Cardiac fibroblast (primary cell): Measurements from ENCODE around the gene JAKMIP1.
A peak's percentile ranks its signal among the peaks of the same experiment; 100 is the strongest.

ENCODE experiments used
- DNase-seq, 2 donors: peaks; one replicate each; pipeline versions ENCODE4 v3.0.0 to v3.0.0-alpha.2; 2010; ENCODE audit warnings: low read depth in 2 of 2
- H3K4me3 ChIP-seq, 2 donors: replicated peaks in 1 of 2; 1 replicate in 1 of 2; 2 replicates in 1 of 2; pipeline ENCODE4 v1.5.1; 2011; ENCODE audit warnings: low read depth in 2 of 2, low read length in 2 of 2, mild to moderate bottlenecking in 2 of 2, moderate library complexity in 1 of 2
- TF ChIP-seq, protein P1 (sequence below): IDR thresholded peaks from one replicate; pipeline ENCODE4 v1.5.1; 2011; ENCODE audit warnings: low read depth, mild to moderate bottlenecking, low read length, inconsistent platforms

The JAKMIP1 gene

GRCh38 chr4:5984843-5985242 lies 215.5 kb downstream of the JAKMIP1 start:
- H3K4me3 ChIP-seq: no peak overlapping the region
- DNase-seq: no peak
- TF ChIP-seq, protein P1, sequence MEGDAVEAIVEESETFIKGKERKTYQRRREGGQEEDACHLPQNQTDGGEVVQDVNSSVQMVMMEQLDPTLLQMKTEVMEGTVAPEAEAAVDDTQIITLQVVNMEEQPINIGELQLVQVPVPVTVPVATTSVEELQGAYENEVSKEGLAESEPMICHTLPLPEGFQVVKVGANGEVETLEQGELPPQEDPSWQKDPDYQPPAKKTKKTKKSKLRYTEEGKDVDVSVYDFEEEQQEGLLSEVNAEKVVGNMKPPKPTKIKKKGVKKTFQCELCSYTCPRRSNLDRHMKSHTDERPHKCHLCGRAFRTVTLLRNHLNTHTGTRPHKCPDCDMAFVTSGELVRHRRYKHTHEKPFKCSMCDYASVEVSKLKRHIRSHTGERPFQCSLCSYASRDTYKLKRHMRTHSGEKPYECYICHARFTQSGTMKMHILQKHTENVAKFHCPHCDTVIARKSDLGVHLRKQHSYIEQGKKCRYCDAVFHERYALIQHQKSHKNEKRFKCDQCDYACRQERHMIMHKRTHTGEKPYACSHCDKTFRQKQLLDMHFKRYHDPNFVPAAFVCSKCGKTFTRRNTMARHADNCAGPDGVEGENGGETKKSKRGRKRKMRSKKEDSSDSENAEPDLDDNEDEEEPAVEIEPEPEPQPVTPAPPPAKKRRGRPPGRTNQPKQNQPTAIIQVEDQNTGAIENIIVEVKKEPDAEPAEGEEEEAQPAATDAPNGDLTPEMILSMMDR: no peak

DNA sequence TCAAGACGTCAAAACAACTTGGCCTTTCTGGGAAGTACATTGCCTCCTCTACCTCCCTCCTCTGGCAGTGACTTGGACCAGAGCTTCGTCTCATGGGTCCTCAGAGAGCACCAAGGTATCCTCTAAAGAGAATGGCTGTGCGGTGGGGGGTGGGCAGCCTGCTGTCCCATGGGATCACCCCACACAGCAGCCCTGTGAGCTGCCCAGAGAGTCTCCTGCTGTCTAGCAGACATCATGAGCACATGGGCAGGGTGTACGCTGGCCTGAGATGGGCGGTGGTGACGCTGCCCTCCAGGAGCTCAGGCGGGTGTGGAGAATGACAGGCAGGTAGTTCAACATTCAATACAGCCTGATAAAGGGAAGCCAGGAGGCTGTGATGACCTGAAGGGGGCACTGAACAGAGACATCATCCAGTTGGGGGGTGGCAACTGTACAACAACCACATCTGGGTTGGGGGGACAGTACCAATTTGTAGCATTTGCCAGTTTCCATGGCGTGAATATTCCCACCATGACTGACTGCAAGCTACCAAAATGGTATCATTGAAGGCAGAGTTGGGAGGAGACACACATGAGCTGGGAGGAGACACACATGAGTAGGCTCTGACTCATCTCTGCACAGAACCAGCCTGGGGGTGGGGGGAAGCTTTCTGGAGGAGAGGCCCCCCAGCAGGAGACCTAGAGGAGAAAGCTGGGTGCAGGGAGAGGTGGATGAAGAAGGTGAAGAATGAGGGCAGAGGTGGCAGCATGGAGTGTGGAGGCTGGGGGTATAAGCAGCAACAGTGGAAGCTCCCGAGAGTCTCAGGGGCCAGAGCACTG lies 218.0 kb downstream of the JAKMIP1 start:
- H3K4me3 ChIP-seq: no peak overlapping the region
- no peak for DNase-seq
- TF ChIP-seq, protein P1: no peak

- TF ChIP-seq, protein P1: no peak
- no peak overlapping the region for H3K4me3 ChIP-seq
- peak in 1 of 2 donors; percentile 4 for DNase-seq
These were observed 219.8 kb downstream of the JAKMIP1 start for GRCh38 chr4:5980436-5981155.

GRCh38 chr4:5979981-5980380 lies 220.4 kb downstream of the JAKMIP1 start:
- H3K4me3 ChIP-seq: no peak overlapping the region
- TF ChIP-seq, protein P1: peak; percentile 48
- peak in 1 of 2 donors; percentile 16 for DNase-seq

DNA sequence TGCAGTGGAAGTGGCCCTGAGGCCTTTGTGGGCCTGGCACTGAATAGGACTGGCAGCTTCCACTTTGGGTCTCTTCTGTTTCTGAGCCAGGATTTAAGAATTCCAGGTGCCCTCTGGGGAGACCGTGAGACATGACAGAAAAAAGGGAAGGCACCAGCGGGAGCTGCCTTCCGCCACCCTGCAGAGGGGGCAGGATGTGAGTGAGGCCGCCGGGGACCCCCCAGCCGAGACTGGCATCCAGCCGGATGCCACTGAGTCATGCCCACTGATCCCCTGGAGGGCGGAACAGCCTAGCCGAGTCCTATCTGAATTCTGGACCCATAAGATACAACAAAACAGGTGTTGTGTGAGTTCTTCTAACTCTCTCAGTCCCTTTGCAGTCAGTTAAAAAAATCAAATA lies 223.4 kb downstream of the JAKMIP1 start:
- TF ChIP-seq, protein P1: no peak
- DNase-seq: no peak
- H3K4me3 ChIP-seq: no peak overlapping the region

DNA sequence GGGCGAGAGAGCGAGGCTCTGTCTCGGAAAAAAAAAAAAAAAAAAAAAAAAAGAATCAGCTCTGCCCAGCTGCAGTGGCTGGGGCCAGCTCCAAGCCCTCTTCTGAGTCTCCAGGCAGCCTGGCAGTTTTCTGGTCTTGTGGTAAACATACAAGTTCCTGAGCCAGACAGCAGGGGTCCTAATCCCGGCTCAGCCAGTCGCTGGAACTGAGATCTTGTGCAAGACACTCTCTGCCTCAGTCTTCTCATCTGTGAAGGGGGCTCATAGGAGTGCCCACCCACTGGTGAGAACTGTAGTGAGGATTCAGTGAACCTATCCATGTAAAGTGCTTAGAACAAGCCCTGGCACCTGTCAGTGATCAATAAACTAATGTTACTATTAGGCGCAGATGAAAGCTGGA lies 223.9 kb downstream of the JAKMIP1 start:
- H3K4me3 ChIP-seq: no peak overlapping the region
- TF ChIP-seq, protein P1: no peak
- DNase-seq: no peak
